Fibroblast of mammary gland (primary cell): Measurements from ENCODE around the gene NR1H2.

Experiments used
- DNase-seq: peaks from one replicate; pipeline ENCODE4 v3.0.0-alpha.2; 2010; ENCODE audit warnings: low read depth
- H3K4me3 ChIP-seq: 2 replicates; pipeline ENCODE4 v1.5.1; 2011; ENCODE audit warnings: low read depth, mild to moderate bottlenecking, low read length, moderate library complexity; ENCODE audit not compliant: control insufficient read depth
- CTCF ChIP-seq: conservative IDR thresholded peaks from 2 replicates; pipeline ENCODE4 v1.5.1; 2011; ENCODE audit warnings: low read depth, low read length, inconsistent platforms; ENCODE audit not compliant: control insufficient read depth, insufficient read depth

Gene NR1H2

GRCh38 chr19:50381881-50382729 is 5.8 kb downstream of the NR1H2 start:
- DNase-seq: no peak
- H3K4me3 ChIP-seq: no peak overlapping the region
- no peak for TF ChIP-seq CTCF

GRCh38 chr19:50383001-50383851 is 7.0 kb downstream of the NR1H2 start:
- H3K4me3 ChIP-seq: peak overlapping the region; percentile 71
- DNase-seq: no peak
- TF ChIP-seq CTCF: no peak

GRCh38 chr19:50383852-50384684 is 7.8 kb downstream of the NR1H2 start, which contains the start of gene POLD1:
TSS of gene POLD1 (plus strand) at chr19:50384347. CDS start at chr19:50398852, 14,505 bp downstream.
- peak; percentile 95 for DNase-seq
- H3K4me3 ChIP-seq: peak within 1 kb of the TSS; percentile 71
- no peak for TF ChIP-seq CTCF

- H3K4me3 ChIP-seq: peak overlapping the region; percentile 71
- TF ChIP-seq CTCF: no peak
Observed at GRCh38 chr19:50384685-50385535, 8.7 kb downstream of the NR1H2 start.

GRCh38 chr19:50387176-50387867 is 11.1 kb downstream of the NR1H2 start:
- DNase-seq: peak; percentile 76
- H3K4me3 ChIP-seq: no peak overlapping the region
- TF ChIP-seq CTCF: no peak

More at GRCh38 chr19:50384685-50385535, 8.7 kb downstream of the NR1H2 start:
- DNase-seq: peak; percentile 56
